Gastroesophageal sphincter (tissue), 3 donors: ENCODE results near the gene OSGEP.

Experiments used
- EP300 ChIP-seq: sonication (generic); formaldehyde crosslinking; IDR thresholded peaks from one replicate; pipeline ENCODE4 v1.6.1; 2017; ENCODE audit warnings: antibody characterized with exemption, mild to moderate bottlenecking
- POLR2A ChIP-seq, 2 donors: fragments of 450-650 bp; IDR thresholded peaks; one replicate each; pipeline ENCODE4 v1.6.1; 2017; ENCODE audit warnings: antibody characterized with exemption in 2 of 2, mild to moderate bottlenecking in 2 of 2, moderate library complexity in 1 of 2
- POLR2AphosphoS5 ChIP-seq: sonication (generic); formaldehyde crosslinking; IDR thresholded peaks from one replicate; pipeline ENCODE4 v1.6.1; 2017; ENCODE audit warnings: antibody characterized with exemption
- TF ChIP-seq, protein P1 (sequence below), 4 experiments: fragments of 200-600 bp in 2 of 4; fragments of 450-650 bp in 2 of 4; sonication (generic) in 1 of 4; IDR thresholded peaks; one replicate each; pipeline ENCODE4 v1.5.1; 2017 to 2019; ENCODE audit warnings: antibody characterized with exemption in 4 of 4, mild to moderate bottlenecking in 2 of 4, moderate library complexity in 2 of 4

DNA sequence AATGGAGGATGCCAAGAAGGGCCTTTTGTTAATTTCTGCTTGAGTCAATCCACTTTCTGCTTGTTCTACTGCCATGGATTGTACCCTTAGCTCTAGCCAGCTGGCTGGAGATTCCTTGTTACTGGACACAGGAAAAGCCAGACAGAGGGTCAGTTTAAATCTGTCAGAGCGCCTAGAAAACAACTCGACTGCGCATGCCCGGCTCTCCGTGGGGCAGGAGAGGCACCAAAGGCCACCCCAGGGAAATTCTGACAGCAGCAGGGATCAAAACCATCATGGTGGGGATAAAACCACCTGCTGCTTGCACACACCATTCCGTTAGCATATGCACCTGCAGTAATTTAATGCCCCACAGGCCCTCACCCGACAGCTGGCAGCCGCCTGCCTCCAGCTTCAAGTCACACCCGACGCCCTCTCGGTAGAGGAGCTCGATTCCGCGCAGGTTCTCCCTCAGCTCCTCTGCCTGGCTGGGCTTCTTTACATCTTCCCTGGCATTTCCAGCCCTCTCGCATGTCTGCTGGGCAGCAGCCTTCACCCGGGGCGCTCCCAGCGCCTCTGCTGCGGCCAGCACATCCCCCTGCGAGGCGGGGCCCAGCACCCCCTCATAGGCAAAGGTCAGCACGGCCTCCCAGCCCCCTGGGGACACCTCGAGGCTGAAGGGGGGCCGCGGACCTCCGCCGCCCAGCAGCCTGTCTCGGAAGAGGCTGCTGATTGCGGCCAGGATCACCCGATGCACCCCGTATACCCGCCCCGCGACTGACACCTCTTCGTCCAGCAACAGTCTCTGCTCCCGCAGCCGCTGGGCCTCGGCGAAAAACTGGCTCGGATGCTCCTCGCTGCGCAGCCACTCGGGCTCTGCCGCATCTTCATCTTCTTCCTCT, 19.7 kb downstream of the OSGEP start:
- TF ChIP-seq, protein P1, sequence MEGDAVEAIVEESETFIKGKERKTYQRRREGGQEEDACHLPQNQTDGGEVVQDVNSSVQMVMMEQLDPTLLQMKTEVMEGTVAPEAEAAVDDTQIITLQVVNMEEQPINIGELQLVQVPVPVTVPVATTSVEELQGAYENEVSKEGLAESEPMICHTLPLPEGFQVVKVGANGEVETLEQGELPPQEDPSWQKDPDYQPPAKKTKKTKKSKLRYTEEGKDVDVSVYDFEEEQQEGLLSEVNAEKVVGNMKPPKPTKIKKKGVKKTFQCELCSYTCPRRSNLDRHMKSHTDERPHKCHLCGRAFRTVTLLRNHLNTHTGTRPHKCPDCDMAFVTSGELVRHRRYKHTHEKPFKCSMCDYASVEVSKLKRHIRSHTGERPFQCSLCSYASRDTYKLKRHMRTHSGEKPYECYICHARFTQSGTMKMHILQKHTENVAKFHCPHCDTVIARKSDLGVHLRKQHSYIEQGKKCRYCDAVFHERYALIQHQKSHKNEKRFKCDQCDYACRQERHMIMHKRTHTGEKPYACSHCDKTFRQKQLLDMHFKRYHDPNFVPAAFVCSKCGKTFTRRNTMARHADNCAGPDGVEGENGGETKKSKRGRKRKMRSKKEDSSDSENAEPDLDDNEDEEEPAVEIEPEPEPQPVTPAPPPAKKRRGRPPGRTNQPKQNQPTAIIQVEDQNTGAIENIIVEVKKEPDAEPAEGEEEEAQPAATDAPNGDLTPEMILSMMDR (IDR thresholded peaks at IDR 0.05), result no peak
- TF ChIP-seq POLR2A (IDR thresholded peaks at IDR 0.05) (no peak), EP300 (no peak), POLR2AphosphoS5 (peak; percentile 59)
